ENCODE measurements around the gene LIFR.

- TF ChIP-seq POLR2A (IDR thresholded peaks at IDR 0.05) (no peak), POLR2AphosphoS5 (IDR thresholded peaks at IDR 0.05) (no peak), CTCF (IDR thresholded peaks at IDR 0.05) (no peak)
Measured at GRCh38 chr5:38450627-38451026, 105.8 kb downstream of the LIFR start.

All from prostate gland (tissue), 2 donors.